G401.6 (cell line): ENCODE results near the gene SPATA9.
"Not testable (repeated sequence)": the region's sequence is repeated elsewhere in the genome, so short reads cannot be mapped to it uniquely, and the experiment has no call there.

Experiments used
- FAIRE-seq: peaks from 2 replicates; lab custom pipeline; 2012; peaks lifted over from hg19 to GRCh38; lab: Jason Lieb, UNC

The SPATA9 gene

DNA sequence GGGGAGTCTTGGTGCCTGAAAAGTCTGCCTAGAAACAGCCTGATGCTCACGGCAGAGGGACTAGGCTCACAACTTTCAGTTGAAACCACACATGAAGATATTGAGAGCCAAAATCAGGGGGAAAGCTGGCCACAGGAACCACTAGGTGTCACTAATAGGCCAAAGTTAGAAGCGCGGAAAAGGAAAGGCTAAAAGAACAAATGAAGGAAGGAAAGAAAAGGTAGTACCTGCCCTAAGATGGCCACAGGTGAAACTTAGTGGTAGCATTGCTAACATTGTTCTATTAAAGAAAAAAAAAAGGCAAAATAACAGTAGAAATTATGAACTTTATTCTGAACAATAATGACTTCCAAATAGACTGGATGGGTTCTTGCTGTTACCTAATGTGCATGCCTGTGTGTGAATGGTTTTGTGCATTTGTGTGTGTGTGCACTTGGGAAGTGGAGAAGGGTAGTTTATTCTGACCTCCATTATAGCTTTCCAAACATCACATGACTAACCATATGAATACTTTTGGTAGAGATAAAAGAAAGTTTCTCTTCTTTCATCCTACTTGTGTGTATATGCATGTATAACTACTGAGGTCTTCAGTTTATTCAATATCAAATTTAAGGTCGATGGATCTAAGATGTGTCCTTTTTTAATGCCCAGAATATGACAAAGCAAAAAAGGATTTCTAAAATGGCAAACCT lies 38.3 kb downstream of the SPATA9 start:
- peak; percentile 76 for FAIRE-seq

DNA sequence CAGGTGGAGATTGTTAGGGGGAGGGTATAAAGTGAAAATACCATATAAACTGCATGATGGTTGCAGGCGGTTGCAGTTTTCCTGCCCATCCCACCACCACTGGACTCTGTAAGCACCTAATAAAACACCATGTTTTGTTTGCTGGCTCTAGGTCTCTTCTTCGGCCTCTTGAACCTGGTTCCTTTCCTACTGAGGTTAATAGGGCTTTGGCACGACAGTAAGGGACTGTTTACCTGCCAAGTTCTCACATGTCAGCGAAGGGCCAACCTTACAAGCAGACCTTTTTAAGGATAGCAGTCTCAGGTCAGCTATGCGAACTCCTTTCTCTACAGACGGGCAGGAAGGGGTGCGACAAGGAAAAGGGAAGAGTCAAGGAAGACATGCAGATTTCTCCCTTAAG lies 39.6 kb downstream of the SPATA9 start:
- no peak for FAIRE-seq

DNA sequence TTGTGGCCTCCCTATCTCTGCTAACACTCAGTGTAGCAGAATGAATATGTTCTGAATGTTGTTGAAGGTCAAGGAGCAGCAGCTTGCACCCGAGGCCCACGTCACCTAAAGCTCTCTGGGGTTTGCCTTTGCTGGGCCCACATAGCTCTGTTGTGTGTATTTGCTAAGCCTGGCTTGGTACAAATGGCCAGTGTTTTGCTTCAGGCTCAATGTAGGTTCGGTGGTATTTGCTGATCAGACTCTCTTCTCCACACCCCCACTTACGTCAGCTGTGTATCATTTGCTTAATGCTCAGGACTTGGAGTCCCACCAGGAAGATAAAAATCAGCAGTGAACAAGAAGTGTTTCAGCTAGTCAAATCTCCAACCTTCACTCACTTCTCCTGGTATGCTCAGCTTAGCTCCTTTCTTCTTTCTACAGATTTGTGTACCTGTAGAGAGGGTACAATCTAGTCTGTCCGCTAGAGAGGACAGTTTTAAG lies 41.0 kb downstream of the SPATA9 start:
- FAIRE-seq = no peak

DNA sequence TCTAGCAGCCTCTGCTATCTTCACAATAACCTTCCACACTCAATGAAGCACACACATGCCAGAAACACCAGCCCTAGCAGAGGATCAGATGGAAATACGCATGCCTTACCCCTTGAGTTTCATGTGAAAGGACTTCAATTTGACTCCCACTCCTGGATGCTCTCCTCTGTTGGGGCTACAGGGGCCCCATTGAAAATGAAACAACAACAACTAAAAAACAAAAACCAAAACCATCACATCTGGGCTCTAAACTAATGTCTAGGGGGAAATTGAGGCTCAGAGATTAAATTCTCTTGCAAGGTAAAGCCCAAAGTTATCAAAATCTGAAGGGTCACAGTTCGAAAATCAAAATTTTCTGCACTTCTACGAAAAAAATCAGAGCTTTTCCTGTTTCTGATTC lies 44.2 kb downstream of the SPATA9 start:
- no peak for FAIRE-seq

DNA sequence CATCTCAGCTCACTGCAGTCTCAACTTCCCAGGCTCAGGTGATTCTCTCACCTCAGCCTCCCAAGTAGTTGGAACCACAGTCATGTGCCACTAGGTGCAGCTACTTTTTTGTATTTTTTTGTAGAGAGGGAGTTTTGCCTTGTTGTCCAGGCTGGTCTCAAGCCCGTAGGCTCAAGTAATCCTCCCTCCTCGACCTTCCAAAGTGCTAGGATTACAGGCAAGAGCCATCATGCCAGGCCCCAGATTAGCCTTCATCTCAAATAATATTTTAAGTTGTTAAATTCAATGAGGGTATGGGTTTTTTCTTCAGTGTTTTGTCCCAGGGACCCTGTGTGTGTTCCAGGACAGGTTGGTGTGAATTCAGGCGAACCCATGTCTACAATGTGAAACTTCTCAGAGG lies 48.7 kb downstream of the SPATA9 start:
- no peak for FAIRE-seq

DNA sequence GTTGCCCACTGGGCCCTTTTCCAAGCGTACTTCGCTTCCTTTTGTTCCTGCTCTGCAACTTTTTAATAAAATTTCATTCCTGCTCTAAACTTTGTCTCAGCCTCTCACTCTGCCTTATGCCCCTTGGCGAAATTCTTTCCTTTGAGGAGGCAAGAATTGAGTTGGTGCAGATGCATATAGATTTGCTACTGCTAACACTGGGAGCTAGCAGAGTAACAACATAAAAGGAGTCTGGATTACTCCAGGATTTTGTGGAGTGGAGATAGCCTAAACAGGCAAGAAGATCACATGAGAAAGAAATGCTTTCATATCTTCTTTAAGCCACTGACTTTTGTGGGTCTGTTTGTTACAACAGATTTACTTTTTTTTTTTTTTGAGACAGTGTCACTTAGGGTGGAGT lies 49.1 kb downstream of the SPATA9 start:
- no peak for FAIRE-seq

DNA sequence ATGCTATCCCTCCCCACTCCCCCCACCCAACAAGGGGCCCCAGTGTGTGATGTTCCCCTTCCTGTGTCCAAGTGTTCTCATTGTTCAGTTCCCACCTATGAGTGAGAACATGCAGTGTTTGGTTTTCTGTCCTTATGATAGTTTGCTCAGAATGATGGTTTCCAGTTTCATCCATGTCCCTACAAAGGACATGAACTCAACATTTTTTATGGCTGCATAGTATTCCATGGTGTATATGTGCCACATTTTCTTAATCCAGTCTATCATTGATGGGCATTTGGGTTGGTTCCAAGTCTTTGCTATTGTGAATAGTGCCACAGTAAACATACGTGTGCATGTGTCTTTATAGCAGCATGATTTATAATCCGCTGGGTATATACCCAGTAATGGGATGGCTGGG lies 49.8 kb downstream of the SPATA9 start:
- FAIRE-seq = not testable (repeated sequence)

DNA sequence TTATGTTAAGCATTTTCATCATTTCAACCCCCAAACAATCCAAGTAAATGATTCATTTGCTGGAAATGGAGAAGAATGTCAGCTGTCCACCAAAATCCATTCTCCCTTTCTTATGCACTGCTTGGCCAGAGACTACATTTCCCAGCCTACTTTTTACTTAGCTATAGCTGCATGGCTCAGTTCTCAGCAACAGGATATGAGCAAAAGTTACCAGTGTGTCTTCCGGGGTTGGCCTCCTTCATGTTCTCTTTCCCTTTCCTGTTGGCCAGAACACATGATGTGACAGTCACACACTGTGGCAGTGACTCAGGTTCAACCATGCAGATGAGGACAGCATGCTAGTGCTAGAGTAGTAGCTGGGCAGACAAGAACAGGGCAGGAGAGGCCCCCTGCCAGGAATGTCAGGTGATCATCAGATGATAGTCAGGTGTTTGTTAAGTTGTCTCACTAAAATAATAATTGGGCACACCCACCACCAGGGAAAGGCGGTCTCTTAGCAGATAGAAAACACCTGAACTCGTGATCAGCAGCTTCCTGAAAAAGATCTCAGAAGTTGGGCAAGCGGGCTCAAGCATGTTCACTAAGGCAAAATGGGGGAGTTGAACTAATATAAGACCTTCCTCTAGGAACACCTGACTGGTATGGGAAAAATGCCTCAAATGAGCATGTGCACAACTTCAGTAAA lies 50.7 kb downstream of the SPATA9 start:
- no peak for FAIRE-seq

DNA sequence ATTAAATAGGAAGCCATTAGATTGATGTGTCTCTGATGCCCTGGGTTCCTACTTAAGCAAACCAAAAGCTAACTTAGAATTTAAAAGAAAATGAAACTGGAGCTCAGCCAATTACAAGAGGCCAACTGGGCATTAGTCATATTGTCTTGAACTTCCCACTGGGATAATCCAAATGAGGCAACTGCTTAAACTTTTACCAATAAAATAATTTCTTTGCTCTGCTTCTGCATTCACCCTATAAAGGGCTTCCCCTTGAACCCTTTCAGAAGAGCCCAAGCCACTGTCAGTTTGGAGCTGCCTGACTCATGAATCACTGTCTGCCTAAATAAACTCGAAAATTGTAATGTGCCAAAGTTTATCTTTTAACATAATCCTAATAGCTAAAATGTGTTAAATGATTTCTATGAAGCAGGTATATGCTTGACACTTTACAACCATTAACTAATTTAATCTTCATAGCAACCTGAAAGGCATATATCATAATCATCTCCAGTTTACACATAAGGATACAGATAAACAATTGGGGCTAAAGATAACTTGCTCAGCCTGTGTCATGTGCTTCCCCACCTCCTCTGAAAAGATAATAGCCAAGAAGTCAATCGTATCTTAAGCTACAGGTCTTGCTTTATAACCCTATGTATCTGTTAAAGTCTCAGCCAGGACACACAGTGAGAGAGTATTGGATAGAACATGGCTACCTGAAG lies 51.4 kb downstream of the SPATA9 start:
- FAIRE-seq = no peak

DNA sequence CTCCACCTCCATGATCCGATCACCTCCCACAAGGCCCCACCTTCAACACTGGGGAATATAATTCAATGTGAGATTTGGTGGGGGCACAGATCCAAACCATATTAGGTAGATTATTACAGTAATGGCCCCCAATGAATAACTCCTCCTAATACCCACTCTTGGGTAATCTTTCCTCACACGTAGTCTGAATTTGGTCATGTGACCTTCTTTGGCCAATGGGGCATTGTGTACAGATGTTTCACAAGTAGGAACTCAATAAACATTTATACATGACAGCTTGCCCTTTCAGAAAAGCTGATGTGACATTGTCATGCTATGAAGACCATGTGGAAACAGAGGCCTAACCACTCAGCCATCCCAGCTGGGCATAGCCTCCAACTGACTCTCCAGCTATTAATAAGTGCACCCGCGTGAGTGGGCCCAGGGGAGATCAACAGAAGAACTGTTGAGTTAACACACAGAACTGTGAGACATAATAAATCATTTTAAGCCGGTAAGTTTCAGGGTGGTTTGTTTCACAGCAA lies 52.3 kb downstream of the SPATA9 start:
- no peak for FAIRE-seq

DNA sequence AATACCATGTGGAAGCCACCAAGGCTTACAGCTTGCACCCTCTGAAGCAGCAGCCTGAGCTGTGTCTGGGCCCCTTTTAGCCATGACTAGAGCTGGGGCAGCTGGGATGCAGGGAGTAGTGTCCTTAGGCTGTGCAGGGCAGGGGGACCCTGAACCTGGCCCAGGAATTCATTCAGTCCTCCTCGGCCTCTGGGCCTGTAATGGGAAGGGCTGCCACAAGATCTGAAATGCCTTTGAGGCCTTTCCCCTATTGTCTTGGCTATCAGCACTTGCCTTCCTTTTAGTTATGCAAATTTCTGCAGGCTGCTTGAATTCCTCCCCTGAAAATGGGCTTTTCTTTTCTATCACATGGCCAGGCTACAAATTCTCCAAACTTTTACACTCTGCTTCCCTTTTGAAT lies 53.9 kb downstream of the SPATA9 start:
- no peak for FAIRE-seq

DNA sequence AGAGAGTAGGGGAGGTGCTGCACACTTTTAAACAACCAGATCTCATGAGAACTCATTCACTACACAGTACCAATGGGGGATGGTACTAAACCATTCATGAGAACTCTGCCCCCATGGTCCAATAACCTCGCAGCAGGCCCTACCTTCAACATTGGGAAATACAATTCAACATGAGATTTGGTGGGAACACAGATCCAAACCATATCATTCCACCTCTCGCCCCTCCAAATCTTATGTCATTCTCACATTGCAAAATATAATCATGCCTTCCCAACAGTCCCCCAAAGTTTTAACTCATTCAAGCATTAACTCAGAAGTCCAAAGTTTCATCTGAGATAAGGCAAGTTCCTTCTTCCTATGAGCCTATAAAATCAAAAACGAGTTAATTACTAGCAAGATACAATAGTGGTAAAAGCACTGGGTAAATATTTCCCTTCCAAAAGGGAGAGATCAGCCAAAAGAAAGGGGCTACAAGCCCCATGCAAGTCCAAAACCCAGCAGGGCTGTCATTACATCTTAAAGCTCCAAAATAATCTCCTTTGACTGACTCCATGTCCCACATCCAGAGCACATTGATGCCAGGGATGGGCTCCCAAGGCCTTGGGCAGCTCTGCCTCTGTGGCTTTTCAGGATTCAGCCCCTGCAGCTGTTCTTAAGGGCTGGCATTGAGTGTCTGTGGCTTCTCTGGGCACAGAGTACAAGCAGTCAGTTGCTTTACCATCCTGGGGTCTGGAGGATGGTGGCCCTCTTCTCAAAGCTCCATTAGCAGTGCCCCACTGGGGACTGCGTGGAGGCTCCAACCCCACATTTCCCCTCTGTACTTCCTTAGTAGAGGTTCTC lies 54.6 kb downstream of the SPATA9 start:
- FAIRE-seq = no peak

DNA sequence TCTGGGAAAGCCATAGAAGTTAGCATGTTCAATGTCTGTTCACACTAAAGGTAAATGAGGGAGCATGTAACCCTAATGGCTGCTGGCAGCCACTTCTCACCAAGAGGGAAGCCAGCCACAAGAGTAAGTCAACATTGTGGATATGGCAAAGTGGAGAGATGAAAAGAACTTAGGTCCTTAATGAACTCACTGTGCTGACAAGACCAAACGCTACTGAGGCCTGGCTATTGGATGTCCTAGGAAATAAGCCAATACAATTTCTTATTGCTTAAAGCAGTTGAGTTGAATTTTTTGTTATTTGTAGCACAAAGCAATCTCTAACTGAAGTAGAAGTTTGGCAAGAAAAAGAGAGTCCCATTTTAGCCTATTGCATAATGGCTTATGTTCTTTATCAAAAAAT lies 56.1 kb downstream of the SPATA9 start:
- no peak for FAIRE-seq

DNA sequence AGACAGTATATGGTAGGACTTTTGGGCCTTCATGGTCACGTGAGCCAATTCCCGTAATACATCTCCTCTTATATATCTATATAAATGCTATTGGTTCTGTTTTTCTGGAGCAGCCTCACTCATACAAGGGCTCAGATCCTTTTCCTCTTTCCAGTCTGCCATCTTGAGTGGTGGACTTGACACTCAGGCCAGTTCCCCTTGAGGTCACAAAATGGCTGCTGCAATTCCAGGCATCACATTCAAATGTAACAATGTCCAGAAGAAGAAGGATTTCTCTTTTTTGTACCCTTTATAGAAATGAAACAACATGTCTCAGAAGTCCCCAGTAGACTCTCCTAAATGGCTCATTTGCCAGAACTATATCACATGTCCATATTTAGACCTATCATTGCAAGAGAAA lies 58.4 kb downstream of the SPATA9 start:
- FAIRE-seq = no peak

DNA sequence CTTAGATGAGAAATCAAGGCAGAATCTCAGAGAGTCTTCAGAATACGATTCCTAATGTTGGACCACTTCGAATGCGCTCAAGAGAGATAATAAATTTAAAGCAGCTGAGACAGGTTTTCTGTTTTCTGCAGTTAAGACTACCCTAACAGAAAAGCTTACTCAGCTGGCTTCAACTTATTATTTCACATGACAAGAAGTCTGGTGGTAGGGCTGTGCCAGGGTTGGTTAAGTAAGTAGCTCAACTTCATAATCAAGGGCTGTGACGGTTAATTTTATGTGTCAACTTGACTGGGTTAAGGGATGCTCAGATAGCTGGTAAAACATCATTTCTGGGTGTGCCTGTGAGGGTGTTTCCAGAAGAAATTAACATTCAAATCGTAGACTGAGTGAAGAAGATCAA lies 59.1 kb downstream of the SPATA9 start:
- no peak for FAIRE-seq

DNA sequence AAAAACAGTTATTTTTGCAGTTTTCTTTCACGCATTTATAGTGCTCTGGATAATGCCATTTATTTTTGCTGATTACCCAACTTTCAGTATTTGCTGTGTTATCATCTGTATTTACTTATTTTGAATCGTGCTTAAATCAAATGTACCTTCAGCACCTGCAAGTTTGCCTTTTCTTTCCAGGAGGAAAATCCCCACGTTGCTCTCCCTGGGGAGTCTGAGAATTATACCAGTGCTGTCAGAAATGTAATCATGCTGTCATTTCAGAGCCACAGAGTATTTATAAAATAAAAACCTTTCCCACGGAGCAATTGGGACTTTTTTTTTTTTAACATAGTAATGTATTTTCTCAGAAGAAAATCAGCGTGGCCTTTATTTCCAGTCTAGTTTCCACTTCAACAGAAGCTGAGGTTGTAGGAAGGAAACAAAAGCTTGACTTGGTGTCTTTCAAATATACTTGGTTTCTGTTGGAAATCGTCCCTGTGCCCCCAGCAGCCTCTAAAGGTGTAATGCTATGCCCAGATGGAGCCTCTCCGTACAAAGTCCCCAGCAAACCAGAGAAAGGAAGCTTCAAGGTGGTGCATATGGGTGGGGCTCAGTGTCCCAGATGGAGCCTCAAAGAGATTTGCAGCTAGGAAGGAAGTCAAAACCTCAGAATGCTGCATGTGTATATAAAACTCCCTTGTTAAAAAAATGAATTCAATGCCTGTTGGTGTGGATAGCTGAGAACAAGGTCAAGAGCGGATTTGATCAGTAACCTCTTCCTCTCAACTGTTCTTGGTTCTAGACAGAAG lies 60.8 kb downstream of the SPATA9 start:
- FAIRE-seq = no peak

DNA sequence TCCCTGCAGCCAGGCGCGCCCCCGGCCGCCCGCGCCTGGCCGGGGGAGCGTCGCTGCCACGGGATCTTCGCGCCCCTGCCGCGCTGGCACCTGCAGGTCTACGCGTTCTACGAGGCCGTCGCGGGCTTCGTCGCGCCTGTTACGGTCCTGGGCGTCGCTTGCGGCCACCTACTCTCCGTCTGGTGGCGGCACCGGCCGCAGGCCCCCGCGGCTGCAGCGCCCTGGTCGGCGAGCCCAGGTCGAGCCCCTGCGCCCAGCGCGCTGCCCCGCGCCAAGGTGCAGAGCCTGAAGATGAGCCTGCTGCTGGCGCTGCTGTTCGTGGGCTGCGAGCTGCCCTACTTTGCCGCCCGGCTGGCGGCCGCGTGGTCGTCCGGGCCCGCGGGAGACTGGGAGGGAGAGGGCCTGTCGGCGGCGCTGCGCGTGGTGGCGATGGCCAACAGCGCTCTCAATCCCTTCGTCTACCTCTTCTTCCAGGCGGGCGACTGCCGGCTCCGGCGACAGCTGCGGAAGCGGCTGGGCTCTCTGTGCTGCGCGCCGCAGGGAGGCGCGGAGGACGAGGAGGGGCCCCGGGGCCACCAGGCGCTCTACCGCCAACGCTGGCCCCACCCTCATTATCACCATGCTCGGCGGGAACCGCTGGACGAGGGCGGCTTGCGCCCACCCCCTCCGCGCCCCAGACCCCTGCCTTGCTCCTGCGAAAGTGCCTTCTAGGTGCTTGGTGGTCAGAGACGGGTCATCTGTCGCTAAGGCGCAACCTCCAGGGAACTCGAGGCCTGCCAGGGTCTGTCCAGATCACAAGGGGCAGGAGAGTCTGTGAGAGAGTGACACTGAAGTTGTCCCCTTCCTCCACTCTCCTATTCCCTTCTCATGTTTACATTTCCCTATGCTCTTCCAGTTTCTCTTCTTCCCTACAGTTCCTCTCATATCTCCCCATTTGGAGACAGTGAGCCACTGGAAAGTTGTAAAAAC lies 61.6 kb downstream of the SPATA9 start:
- FAIRE-seq = no peak

DNA sequence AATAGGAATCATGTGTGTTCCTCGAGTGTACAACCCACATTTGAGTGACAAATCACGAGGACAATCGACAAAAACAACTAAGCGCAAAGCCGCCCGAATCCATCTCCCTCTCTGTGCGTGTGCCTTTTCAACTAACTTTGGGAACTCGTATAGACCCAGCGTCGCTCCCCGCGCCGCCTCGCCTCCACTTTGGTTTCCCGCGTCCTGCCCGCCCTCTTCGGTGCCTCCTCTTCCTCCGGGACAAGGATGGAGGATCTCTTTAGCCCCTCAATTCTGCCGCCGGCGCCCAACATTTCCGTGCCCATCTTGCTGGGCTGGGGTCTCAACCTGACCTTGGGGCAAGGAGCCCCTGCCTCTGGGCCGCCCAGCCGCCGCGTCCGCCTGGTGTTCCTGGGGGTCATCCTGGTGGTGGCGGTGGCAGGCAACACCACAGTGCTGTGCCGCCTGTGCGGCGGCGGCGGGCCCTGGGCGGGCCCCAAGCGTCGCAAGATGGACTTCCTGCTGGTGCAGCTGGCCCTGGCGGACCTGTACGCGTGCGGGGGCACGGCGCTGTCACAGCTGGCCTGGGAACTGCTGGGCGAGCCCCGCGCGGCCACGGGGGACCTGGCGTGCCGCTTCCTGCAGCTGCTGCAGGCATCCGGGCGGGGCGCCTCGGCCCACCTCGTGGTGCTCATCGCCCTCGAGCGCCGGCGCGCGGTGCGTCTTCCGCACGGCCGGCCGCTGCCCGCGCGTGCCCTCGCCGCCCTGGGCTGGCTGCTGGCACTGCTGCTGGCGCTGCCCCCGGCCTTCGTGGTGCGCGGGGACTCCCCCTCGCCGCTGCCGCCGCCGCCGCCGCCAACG lies 62.5 kb downstream of the SPATA9 start, which contains the start of gene GPR150:
TSS of gene GPR150 (plus strand) at position 58 of the 840 bp plus-strand sequence. CDS start at position 247, 189 bp downstream.
- FAIRE-seq = no peak

DNA sequence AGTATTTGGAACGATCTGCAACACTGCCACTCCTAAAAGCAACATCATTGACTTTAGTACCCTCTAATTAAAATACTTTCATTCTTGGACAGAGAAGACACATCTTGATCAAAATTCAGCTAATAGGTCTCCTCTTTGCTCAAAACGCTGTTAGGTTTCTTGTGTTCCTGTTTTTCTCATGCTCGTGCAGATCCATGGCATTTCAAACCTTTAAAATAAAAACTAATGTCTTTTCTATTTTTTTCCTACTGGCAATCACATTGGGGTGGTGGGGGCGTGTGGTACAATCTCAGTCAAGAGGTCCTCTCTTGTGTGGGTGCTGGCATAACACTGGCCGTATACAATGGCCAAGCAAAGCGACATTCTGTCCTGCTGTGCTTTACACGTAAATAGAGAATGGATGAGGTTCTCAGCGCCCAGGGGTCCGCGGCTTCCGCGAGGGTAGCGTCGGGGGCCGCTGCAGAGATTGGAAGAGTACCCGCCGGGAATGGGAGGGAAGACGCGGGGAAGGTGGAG lies 63.2 kb downstream of the SPATA9 start:
- no peak for FAIRE-seq
